K562 (cell line): Measurements from ENCODE around the gene IFI27L2. TPM values are rescaled to one million over a fixed set of nuclear protein-coding genes. Genes with fewer than 3 reads are reported as not detected.
A peak's percentile ranks its signal among the peaks of the same experiment; 100 is the strongest.

Source experiments
- CCAR2 ChIP-seq: fragments of 200-400 bp; formaldehyde crosslinking; IDR thresholded peaks from 2 replicates; pipeline ENCODE4 v1.6.1; 2017; ENCODE audit warnings: mild to moderate bottlenecking, low read depth, low read length
- CHD2 ChIP-seq: IDR thresholded peaks from 2 replicates; pipeline ENCODE4 v1.6.1; 2011; ENCODE audit warnings: low read depth, low read length
- ESRRA ChIP-seq: fragments of 450-650 bp; IDR thresholded peaks from 2 replicates; pipeline ENCODE4 v1.6.1; 2014; ENCODE audit warnings: low read depth, mild to moderate bottlenecking, moderate library complexity, borderline replicate concordance
- ETV1 ChIP-seq: fragments of 450-650 bp; conservative IDR thresholded peaks from 2 replicates; pipeline ENCODE4 v1.6.1; 2016; ENCODE audit warnings: missing genetic modification characterization, control low read depth, low read depth, missing compliant biosample characterization
- FOSL1 ChIP-seq: fragments of 200-800 bp; sonication (Bioruptor generic); conservative IDR thresholded peaks from 2 replicates; pipeline ENCODE4 v1.6.1; 2016; ENCODE audit warnings: missing genetic modification characterization, missing compliant biosample characterization
- GABPA ChIP-seq: fragments of 200-800 bp; sonication (Bioruptor generic); conservative IDR thresholded peaks from 2 replicates; pipeline ENCODE4 v1.6.1; 2016; ENCODE audit warnings: low read depth, missing genetic modification characterization, missing compliant biosample characterization
- HNRNPH1 ChIP-seq: fragments of 200-400 bp; formaldehyde crosslinking; optimal IDR thresholded peaks from 2 replicates; pipeline ENCODE3; 2017; ENCODE audit warnings: low read depth, mild to moderate bottlenecking, low read length, moderate library complexity
- HNRNPLL ChIP-seq: fragments of 200-400 bp; formaldehyde crosslinking; IDR thresholded peaks from 2 replicates; pipeline ENCODE4 v1.6.1; 2017; ENCODE audit warnings: low read length, low read depth, mild to moderate bottlenecking; ENCODE audit not compliant: poor library complexity, severe bottlenecking
- POLR2AphosphoS5 ChIP-seq: IDR thresholded peaks from 2 replicates; pipeline ENCODE4 v1.6.1; 2011; ENCODE audit warnings: mild to moderate bottlenecking, low read depth, low read length, moderate library complexity; ENCODE audit not compliant: control insufficient read depth, insufficient read depth
- TARDBP ChIP-seq: fragments of 450-650 bp; IDR thresholded peaks from 2 replicates; pipeline ENCODE4 v1.6.1; 2016
- TCF7 ChIP-seq: sonication (generic); IDR thresholded peaks from 2 replicates; pipeline ENCODE4 v1.6.1; 2016; ENCODE audit warnings: antibody characterized with exemption, borderline replicate concordance
- THRAP3 ChIP-seq: fragments of 450-650 bp; IDR thresholded peaks from 2 replicates; pipeline ENCODE4 v1.6.1; 2016; ENCODE audit warnings: mild to moderate bottlenecking, inconsistent platforms, borderline replicate concordance
- ZNF174 ChIP-seq: fragments of 250-450 bp; sonication (Bioruptor Pico); IDR thresholded peaks from 2 replicates; pipeline ENCODE4 v1.4.0; 2020; ENCODE audit warnings: mild to moderate bottlenecking
- ZNF347 ChIP-seq: fragments of 450-650 bp; formaldehyde crosslinking; IDR thresholded peaks from 2 replicates; pipeline ENCODE4 v1.4.0; 2020; ENCODE audit warnings: low read depth, mild to moderate bottlenecking, moderate library complexity
- ZNF644 ChIP-seq: fragments of 200-800 bp; sonication (Bioruptor generic); IDR thresholded peaks from 2 replicates; pipeline ENCODE4 v1.6.1; 2016; ENCODE audit warnings: low read depth, missing genetic modification characterization, missing compliant biosample characterization
- polyA plus RNA-seq, 8 experiments: library from polyadenylated mRNA; depleted of rRNA in 4 of 8; stranded (reverse) in 5 of 8; unstranded in 3 of 8; fragments of >200 nt; fragmentation: Nextera tagmentation in 2 of 8; fragmentation: Illumina TruSeq in 1 of 8; extraction: Ambion mirVana in 2 of 8; extraction: Trizol in 1 of 8; gene quantifications; 2 replicates each; pipeline versions ENCODE4 v1.2.1 to v1.2.3, GENCODE V29; 2011 to 2014; ENCODE audit warnings: inconsistent platforms in 1 of 8, missing spikeins in 1 of 8
- total RNA-seq, 7 experiments: library from RNA; depleted of rRNA in 6 of 7; stranded (reverse); fragments of >200 nt in 6 of 7; fragmentation: Illumina TruSeq in 2 of 7; extraction: Trizol in 2 of 7; gene quantifications; 2 replicates each; pipeline versions ENCODE4 v1.2.1 to v1.2.3, GENCODE V29; 2011 to 2021; ENCODE audit warnings: low replicate concordance in 1 of 7
- TF ChIP-seq, protein P1 (sequence below): fragments of 250-450 bp; sonication (Bioruptor Pico); IDR thresholded peaks from 2 replicates; pipeline ENCODE4 v1.8.0; 2021; ENCODE audit warnings: borderline replicate concordance, mild to moderate bottlenecking, moderate library complexity; ENCODE audit not compliant: poor library complexity, severe bottlenecking
- TF ChIP-seq, protein P2 (sequence below), 2 experiments: fragments of 450-650 bp in 1 of 2; sonication (generic) in 1 of 2; formaldehyde crosslinking in 1 of 2; IDR thresholded peaks; 2 replicates each; pipeline versions ENCODE4 v1.7.1 to v1.9.0; 2016 to 2022; ENCODE audit warnings: inconsistent platforms in 1 of 2, mild to moderate bottlenecking in 1 of 2, missing genetic modification reagents in 1 of 2

IFI27L2 gene
- total and polyA plus RNA-seq, 9 of the 15 experiments (the other 6 are each of a cell fraction or from before 2014, with no cell fraction given), result 1.0 to 9.3 (median 4.1) TPM

DNA sequence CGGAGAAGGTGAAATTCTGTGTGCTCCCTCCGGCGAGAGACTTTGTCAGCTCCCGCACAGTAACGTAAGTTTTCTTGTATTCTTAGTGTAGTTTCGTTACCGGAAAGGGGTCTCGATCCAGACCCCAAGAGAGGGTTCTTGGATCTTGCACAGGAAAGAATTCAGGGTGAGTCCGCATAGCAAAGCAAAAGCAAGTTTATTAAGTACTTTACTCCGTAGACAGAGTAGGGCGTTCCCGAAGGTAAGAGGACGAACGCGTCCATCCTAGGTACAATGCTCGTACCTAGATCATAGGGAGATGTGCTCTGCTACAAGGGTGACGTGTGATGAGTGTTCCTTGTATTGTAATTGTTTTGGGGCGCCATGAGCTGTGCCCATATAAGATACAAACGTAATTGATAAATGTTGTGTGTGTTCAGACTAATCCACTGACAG is 48.0 kb downstream of the IFI27L2 start (continued):
- TF ChIP-seq HNRNPLL (peak; percentile 52), FOSL1 (tag) (no peak), CHD2 (0 out of 2 replicates have a peak, but pooled peaks have one; percentile 5), TARDBP (no peak), THRAP3 (no peak), ZNF174 (CRISPR knock-in tag) (no peak), ZNF644 (tag) (no peak), TCF7 (no peak), ETV1 (tag) (0 out of 2 replicates have a peak, but pooled peaks have one; percentile 20), CCAR2 (no peak), ZNF347 (CRISPR knock-in tag) (no peak), GABPA (tag) (peak; percentile 57), ESRRA (no peak), HNRNPH1 (no peak), POLR2AphosphoS5 (no peak)
- TF ChIP-seq, protein P1, sequence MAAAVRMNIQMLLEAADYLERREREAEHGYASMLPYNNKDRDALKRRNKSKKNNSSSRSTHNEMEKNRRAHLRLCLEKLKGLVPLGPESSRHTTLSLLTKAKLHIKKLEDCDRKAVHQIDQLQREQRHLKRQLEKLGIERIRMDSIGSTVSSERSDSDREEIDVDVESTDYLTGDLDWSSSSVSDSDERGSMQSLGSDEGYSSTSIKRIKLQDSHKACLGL (CRISPR knock-in tag), result no peak
- TF ChIP-seq, protein P2, sequence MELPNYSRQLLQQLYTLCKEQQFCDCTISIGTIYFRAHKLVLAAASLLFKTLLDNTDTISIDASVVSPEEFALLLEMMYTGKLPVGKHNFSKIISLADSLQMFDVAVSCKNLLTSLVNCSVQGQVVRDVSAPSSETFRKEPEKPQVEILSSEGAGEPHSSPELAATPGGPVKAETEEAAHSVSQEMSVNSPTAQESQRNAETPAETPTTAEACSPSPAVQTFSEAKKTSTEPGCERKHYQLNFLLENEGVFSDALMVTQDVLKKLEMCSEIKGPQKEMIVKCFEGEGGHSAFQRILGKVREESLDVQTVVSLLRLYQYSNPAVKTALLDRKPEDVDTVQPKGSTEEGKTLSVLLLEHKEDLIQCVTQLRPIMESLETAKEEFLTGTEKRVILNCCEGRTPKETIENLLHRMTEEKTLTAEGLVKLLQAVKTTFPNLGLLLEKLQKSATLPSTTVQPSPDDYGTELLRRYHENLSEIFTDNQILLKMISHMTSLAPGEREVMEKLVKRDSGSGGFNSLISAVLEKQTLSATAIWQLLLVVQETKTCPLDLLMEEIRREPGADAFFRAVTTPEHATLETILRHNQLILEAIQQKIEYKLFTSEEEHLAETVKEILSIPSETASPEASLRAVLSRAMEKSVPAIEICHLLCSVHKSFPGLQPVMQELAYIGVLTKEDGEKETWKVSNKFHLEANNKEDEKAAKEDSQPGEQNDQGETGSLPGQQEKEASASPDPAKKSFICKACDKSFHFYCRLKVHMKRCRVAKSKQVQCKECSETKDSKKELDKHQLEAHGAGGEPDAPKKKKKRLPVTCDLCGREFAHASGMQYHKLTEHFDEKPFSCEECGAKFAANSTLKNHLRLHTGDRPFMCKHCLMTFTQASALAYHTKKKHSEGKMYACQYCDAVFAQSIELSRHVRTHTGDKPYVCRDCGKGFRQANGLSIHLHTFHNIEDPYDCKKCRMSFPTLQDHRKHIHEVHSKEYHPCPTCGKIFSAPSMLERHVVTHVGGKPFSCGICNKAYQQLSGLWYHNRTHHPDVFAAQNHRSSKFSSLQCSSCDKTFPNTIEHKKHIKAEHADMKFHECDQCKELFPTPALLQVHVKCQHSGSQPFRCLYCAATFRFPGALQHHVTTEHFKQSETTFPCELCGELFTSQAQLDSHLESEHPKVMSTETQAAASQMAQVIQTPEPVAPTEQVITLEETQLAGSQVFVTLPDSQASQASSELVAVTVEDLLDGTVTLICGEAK (IDR thresholded peaks at IDR 0.05), result 0 out of 2 replicates have a peak, but pooled peaks have one; percentile 2
- TF ChIP-seq, protein P2 (CRISPR knock-in tag; IDR thresholded peaks at IDR 0.05), result no peak
